HFF-Myc (cell line): ENCODE results near the gene ZNF148.

Experiments used
- DNase-seq: peaks from one replicate; pipeline ENCODE4 v3.0.0-alpha.2; 2011; ENCODE audit warnings: low read depth; ENCODE audit errors: extremely low read depth
- H3K4me3 ChIP-seq: replicated peaks from 2 replicates; pipeline ENCODE4 v1.5.1; 2011; ENCODE audit warnings: low read depth, mild to moderate bottlenecking, control low read depth, low read length
- TF ChIP-seq, protein P1 (sequence below): IDR thresholded peaks from 2 replicates; pipeline ENCODE4 v1.5.1; 2012; ENCODE audit warnings: mild to moderate bottlenecking, low read depth, low read length, control low read depth; ENCODE audit errors: missing control alignments

ZNF148 gene

DNA sequence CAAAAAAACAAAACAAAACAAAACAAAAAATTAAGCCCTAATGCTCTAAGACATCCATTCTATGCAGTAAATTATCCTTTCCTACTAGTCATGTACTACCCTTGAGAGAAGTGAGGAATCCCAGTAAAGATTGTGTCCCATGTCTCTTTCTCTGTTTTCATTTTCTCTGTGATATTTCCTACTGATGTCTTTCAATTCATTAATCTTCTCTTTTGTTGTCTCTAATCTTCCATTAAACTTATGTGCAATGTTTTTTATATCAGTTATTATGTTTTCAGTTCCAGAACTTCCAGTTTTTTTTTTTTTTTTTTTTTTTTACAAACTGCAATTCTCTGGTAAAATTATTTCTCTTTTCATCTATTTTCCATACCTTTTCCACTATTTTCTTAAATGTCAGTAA is 118.5 kb downstream of the ZNF148 start:
- no peak for DNase-seq
- TF ChIP-seq, protein P1, sequence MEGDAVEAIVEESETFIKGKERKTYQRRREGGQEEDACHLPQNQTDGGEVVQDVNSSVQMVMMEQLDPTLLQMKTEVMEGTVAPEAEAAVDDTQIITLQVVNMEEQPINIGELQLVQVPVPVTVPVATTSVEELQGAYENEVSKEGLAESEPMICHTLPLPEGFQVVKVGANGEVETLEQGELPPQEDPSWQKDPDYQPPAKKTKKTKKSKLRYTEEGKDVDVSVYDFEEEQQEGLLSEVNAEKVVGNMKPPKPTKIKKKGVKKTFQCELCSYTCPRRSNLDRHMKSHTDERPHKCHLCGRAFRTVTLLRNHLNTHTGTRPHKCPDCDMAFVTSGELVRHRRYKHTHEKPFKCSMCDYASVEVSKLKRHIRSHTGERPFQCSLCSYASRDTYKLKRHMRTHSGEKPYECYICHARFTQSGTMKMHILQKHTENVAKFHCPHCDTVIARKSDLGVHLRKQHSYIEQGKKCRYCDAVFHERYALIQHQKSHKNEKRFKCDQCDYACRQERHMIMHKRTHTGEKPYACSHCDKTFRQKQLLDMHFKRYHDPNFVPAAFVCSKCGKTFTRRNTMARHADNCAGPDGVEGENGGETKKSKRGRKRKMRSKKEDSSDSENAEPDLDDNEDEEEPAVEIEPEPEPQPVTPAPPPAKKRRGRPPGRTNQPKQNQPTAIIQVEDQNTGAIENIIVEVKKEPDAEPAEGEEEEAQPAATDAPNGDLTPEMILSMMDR: no peak

DNA sequence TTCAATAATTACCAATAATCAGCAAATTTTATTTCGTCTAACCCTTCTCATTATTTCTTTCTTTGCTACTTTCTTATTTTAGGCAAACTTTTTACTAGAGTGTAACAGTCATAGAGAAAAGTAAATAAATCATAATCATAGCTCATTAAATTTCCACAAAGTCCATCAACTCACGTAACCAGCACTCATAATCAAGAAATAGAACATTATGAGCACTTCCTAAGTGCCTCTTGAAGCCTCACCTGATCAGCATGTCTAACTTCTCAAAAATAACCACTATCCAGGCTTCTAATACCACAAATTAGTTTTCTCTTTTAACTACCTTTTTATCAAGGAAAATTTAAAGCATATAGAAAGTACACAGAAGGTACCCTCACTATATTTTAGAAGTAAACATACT is 124.2 kb downstream of the ZNF148 start:
- no peak for DNase-seq
- TF ChIP-seq, protein P1: no peak
- no peak overlapping the region for H3K4me3 ChIP-seq

More for the DNA sequence above, 118.5 kb downstream of the ZNF148 start:
- H3K4me3 ChIP-seq: no peak overlapping the region

GRCh38 chr3:125246237-125246636 is 128.9 kb downstream of the ZNF148 start:
- TF ChIP-seq, protein P1: no peak
- no peak overlapping the region for H3K4me3 ChIP-seq
- no peak for DNase-seq

DNA sequence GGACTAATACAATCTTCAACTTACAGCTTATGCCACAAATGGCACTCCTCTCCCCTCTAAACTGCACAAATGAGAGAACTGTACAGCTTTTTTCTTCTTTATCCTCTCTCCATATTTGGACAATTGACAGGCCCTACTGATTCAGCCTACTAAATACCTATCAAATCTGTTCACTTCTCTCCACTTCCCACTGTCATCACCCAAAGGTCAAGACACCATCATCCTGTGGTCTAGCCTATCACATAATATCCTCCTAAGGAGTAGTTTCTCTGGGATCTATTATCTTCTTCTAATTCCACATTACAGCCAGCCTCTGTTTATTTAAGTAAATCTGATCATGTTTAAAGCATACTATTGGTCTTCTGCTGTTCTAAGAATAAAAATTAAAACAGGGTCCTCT is 129.6 kb downstream of the ZNF148 start:
- DNase-seq: no peak
- H3K4me3 ChIP-seq: no peak overlapping the region
- TF ChIP-seq, protein P1: no peak

DNA sequence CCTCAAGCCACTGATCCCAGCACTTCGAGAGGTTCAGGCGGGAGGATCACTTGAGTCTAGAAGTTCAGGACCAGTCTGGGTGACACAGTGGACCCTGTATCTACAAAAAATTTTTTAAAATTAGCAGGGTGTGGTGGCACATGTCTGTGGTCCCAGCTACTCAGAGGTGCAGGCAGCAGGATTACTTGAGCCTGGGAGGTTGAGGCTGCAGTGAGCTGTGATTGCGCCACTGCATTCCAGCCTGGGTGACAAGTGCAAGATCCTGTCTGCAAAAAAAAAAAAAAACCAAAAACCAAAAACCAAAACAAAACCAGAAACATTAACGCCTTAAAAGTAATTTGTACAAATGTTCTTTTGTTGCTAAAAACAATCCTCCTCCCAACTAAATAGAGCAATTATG is 134.6 kb downstream of the ZNF148 start:
- no peak for DNase-seq
- TF ChIP-seq, protein P1: no peak
- H3K4me3 ChIP-seq: no peak overlapping the region

GRCh38 chr3:125239266-125239665 is 135.9 kb downstream of the ZNF148 start:
- H3K4me3 ChIP-seq: no peak overlapping the region
- TF ChIP-seq, protein P1: no peak
- DNase-seq: no peak

GRCh38 chr3:125238759-125239158 is 136.4 kb downstream of the ZNF148 start:
- no peak overlapping the region for H3K4me3 ChIP-seq
- TF ChIP-seq, protein P1: no peak
- DNase-seq: no peak
